H1 (cell line): ENCODE data around the gene TPP1. TPM values are rescaled to one million over a fixed set of nuclear protein-coding genes. Genes with fewer than 3 reads are reported as not detected.

Source experiments
- CTCF ChIA-PET: fragments of 300-600 bp; sonication (Branson Sonifier 250); formaldehyde crosslinking; loops from one replicate; lab custom pipeline; 2021; ENCODE audit not compliant: partially characterized antibody; lab: Charles Lee
- POLR2A ChIA-PET: fragments of 300-600 bp; sonication (Branson Sonifier 250); formaldehyde crosslinking; loops from one replicate; lab custom pipeline; 2021; ENCODE audit warnings: inconsistent platforms; ENCODE audit not compliant: partially characterized antibody; lab: Charles Lee
- DNase-seq, 2 experiments: peaks; one replicate each; pipeline versions ENCODE4 v3.0.0 to v3.0.0-alpha.2; 2010 to 2022; ENCODE audit warnings: low spot score in 2 of 2, low read depth in 1 of 2, mixed read lengths in 1 of 2
- FAIRE-seq: peaks from 2 replicates; lab custom pipeline; 2011; peaks lifted over from hg19 to GRCh38; lab: Jason Lieb, UNC
- H2AFZ ChIP-seq: 2 replicates; pipeline ENCODE4 v1.8.1; 2012; ENCODE audit warnings: low read length, inconsistent platforms
- H2AK5ac ChIP-seq: 2 replicates; pipeline ENCODE4 v1.6.1; 2013; ENCODE audit warnings: low read depth, low read length
- H2BK120ac ChIP-seq: replicated peaks from 2 replicates; pipeline ENCODE3; 2013; ENCODE audit warnings: low read depth, low read length, inconsistent platforms
- H2BK12ac ChIP-seq: 2 replicates; pipeline ENCODE4 v1.6.1; 2013; ENCODE audit warnings: low read depth, low read length
- H2BK15ac ChIP-seq: 2 replicates; pipeline ENCODE4 v1.6.1; 2013; ENCODE audit warnings: low read length
- H2BK20ac ChIP-seq: 2 replicates; pipeline ENCODE4 v1.6.1; 2013; ENCODE audit warnings: low read length
- H2BK5ac ChIP-seq: 2 replicates; pipeline ENCODE4 v1.6.1; 2013; ENCODE audit warnings: low read depth, low read length
- H3K14ac ChIP-seq: 2 replicates; pipeline ENCODE4 v1.6.1; 2013; ENCODE audit warnings: inconsistent platforms; ENCODE audit not compliant: insufficient read length
- H3K18ac ChIP-seq: 2 replicates; pipeline ENCODE4 v1.6.1; 2013; ENCODE audit warnings: low read length; ENCODE audit errors: extremely low read depth
- H3K23ac ChIP-seq: 2 replicates; pipeline ENCODE4 v1.6.1; 2013; ENCODE audit warnings: inconsistent platforms; ENCODE audit not compliant: insufficient read length
- H3K23me2 ChIP-seq: 2 replicates; pipeline ENCODE4 v1.6.1; 2013; ENCODE audit warnings: low read depth, low read length
- H3K27ac ChIP-seq: 2 replicates; pipeline ENCODE4 v1.6.1; 2011; ENCODE audit warnings: low read depth, low read length, inconsistent platforms
- H3K27me3 ChIP-seq, 4 experiments: replicated peaks in 1 of 4; 1 replicate in 1 of 4; 2 replicates in 3 of 4; pipeline versions ENCODE4 v1.6.1 to v1.8.1; 2011 to 2013; ENCODE audit warnings: low read length in 3 of 4, mild to moderate bottlenecking in 3 of 4, inconsistent platforms in 2 of 4, mixed read lengths in 2 of 4, moderate library complexity in 1 of 4; ENCODE audit not compliant: control insufficient read depth in 3 of 4, insufficient read depth in 3 of 4; ENCODE audit errors: extremely low read depth in 1 of 4
- H3K36me3 ChIP-seq, 4 experiments: 2 replicates each; pipeline versions ENCODE4 v1.6.1 to v1.8.1; 2011 to 2013; ENCODE audit warnings: mild to moderate bottlenecking in 4 of 4, low read length in 3 of 4, moderate library complexity in 2 of 4, control low read depth in 1 of 4, inconsistent platforms in 1 of 4; ENCODE audit not compliant: insufficient read depth in 4 of 4, control insufficient read depth in 2 of 4
- H3K4ac ChIP-seq: replicated peaks from 2 replicates; pipeline ENCODE3; 2013; ENCODE audit warnings: low read length, low read depth, mixed read lengths, inconsistent platforms; ENCODE audit not compliant: insufficient read length
- H3K4me1 ChIP-seq, 4 experiments: replicated peaks in 1 of 4; 1 replicate in 1 of 4; 2 replicates in 3 of 4; pipeline versions ENCODE4 v1.6.1 to v1.8.1; 2011 to 2013; ENCODE audit warnings: low read length in 3 of 4, inconsistent platforms in 2 of 4, mixed read lengths in 1 of 4; ENCODE audit not compliant: insufficient read depth in 4 of 4, control insufficient read depth in 3 of 4
- H3K4me2 ChIP-seq, 2 experiments: 2 replicates each; pipeline versions ENCODE4 v1.6.1 to v1.8.1; 2011 to 2013; ENCODE audit warnings: low read depth in 2 of 2, low read length in 2 of 2, control low read depth in 1 of 2, inconsistent platforms in 1 of 2, mild to moderate bottlenecking in 1 of 2; ENCODE audit not compliant: insufficient read depth in 1 of 2
- H3K4me3 ChIP-seq, 4 experiments: fragments of 200-600, 300-600 bp in 1 of 4; sonication (generic), shearing (Covaris generic), sonication (Bioruptor Twin) in 1 of 4; 2 replicates each; pipeline versions ENCODE4 v1.5.1 to v1.8.1; 2011 to 2016; ENCODE audit warnings: low read length in 4 of 4, low read depth in 3 of 4, control low read depth in 2 of 4, inconsistent platforms in 2 of 4, mild to moderate bottlenecking in 2 of 4, mixed read lengths in 1 of 4, moderate library complexity in 1 of 4; ENCODE audit not compliant: insufficient read depth in 2 of 4; ENCODE audit errors: extremely low read depth in 1 of 4
- H3K56ac ChIP-seq: replicated peaks from 2 replicates; pipeline ENCODE3; 2013; ENCODE audit warnings: low read depth, mild to moderate bottlenecking, mixed read lengths, low read length, inconsistent platforms; ENCODE audit not compliant: insufficient read length
- H3K79me1 ChIP-seq: 2 replicates; pipeline ENCODE4 v1.6.1; 2013; ENCODE audit warnings: low read depth, low read length, control low read depth
- H3K79me2 ChIP-seq, 2 experiments: 2 replicates each; pipeline versions ENCODE4 v1.6.1 to v1.8.1; 2012 to 2013; ENCODE audit warnings: low read length in 2 of 2, mild to moderate bottlenecking in 2 of 2, inconsistent platforms in 1 of 2; ENCODE audit not compliant: insufficient read depth in 2 of 2, control insufficient read depth in 1 of 2
- H3K9ac ChIP-seq, 4 experiments: replicated peaks in 1 of 4; 1 replicate in 1 of 4; 2 replicates in 3 of 4; pipeline versions ENCODE4 v1.6.1 to v1.8.1; 2011 to 2013; ENCODE audit warnings: low read depth in 3 of 4, low read length in 3 of 4, control low read depth in 2 of 4, mild to moderate bottlenecking in 2 of 4, moderate library complexity in 2 of 4, inconsistent platforms in 1 of 4; ENCODE audit errors: extremely low read depth in 1 of 4
- H3K9me3 ChIP-seq, 2 experiments: 2 replicates each; pipeline versions ENCODE4 v1.6.1 to v1.8.1; 2012 to 2013; ENCODE audit warnings: mild to moderate bottlenecking in 2 of 2, moderate library complexity in 2 of 2, control low read depth in 1 of 2, inconsistent platforms in 1 of 2, low read depth in 1 of 2, low read length in 1 of 2, mixed read lengths in 1 of 2; ENCODE audit not compliant: insufficient read depth in 2 of 2
- H4K20me1 ChIP-seq, 2 experiments: replicated peaks in 1 of 2; 2 replicates each; pipeline versions ENCODE3 to v1.8.1; 2011 to 2013; ENCODE audit warnings: inconsistent platforms in 2 of 2, low read length in 2 of 2, mild to moderate bottlenecking in 1 of 2; ENCODE audit not compliant: insufficient read depth in 2 of 2, control insufficient read depth in 1 of 2
- H4K5ac ChIP-seq: 2 replicates; pipeline ENCODE4 v1.6.1; 2013; ENCODE audit warnings: low read length, low read depth, mixed read lengths, inconsistent platforms; ENCODE audit not compliant: insufficient read length
- H4K8ac ChIP-seq: 2 replicates; pipeline ENCODE4 v1.8.0; 2013; ENCODE audit warnings: mild to moderate bottlenecking, moderate library complexity, low read length, inconsistent platforms; ENCODE audit not compliant: insufficient read depth; ENCODE audit errors: extremely low read depth
- H4K91ac ChIP-seq: replicated peaks from 2 replicates; pipeline ENCODE3; 2013; ENCODE audit warnings: low read length, mixed read lengths, inconsistent platforms; ENCODE audit not compliant: insufficient read length
- HDAC6 ChIP-seq: IDR thresholded peaks from one replicate; pipeline ENCODE4 v1.7.1; 2012; ENCODE audit warnings: low read depth, mild to moderate bottlenecking, inconsistent platforms, low read length, moderate library complexity
- NANOG ChIP-seq: IDR thresholded peaks from 2 replicates; pipeline ENCODE4 v1.6.1; 2011; ENCODE audit warnings: low read length, low read depth, mild to moderate bottlenecking, inconsistent platforms; ENCODE audit not compliant: insufficient read depth, poor library complexity, severe bottlenecking
- RBBP5 ChIP-seq: IDR thresholded peaks from 2 replicates; pipeline ENCODE4 v1.7.1; 2012; ENCODE audit warnings: low read depth, mild to moderate bottlenecking, inconsistent platforms, low read length, moderate library complexity, borderline replicate concordance
- RFX5 ChIP-seq: IDR thresholded peaks from 2 replicates; pipeline ENCODE4 v1.6.1; 2011; ENCODE audit warnings: low read depth, low read length, improper control_type of control experiment, borderline replicate concordance
- WGBS, 2 experiments: shearing (Covaris generic) in 1 of 2; methylation state at CpG; one replicate each; pipeline versions ENCODE4 v1.1.6 to v1.1.7; 2013 to 2015; ENCODE audit warnings: low lambda C conversion rate in 2 of 2, mixed read lengths in 2 of 2, inconsistent platforms in 1 of 2, low coverage in 1 of 2, missing lambda C conversion rate in 1 of 2; ENCODE audit not compliant: insufficient replicate concordance in 2 of 2, insufficient coverage in 1 of 2, insufficient read length in 1 of 2; ENCODE audit errors: extremely low coverage in 1 of 2, missing lambda C conversion rate in 1 of 2; 5-methylcytosine and 5-hydroxymethylcytosine counted together
- polyA plus RNA-seq, 7 experiments: library from polyadenylated mRNA; depleted of rRNA in 3 of 7; stranded (reverse) in 5 of 7; unstranded in 2 of 7; fragments of >200 nt in 5 of 7; fragments of 200-250 nt in 2 of 7; gene quantifications; 1 replicate in 5 of 7; 2 replicates in 1 of 7; 4 replicates in 1 of 7; pipeline versions ENCODE4 v1.2.1 to v1.2.3, GENCODE V29; 2011 to 2013; ENCODE audit warnings: missing spikeins in 2 of 7, mixed read lengths in 2 of 7
- total RNA-seq: library from RNA; stranded (reverse); fragmentation: NEBNext Ultra II Directional; extraction: Animal tissue kit (Norgen Biotek cat#: 25700); gene quantifications from 2 replicates; pipeline ENCODE4 v1.2.1, GENCODE V29; 2021

TPP1 gene
- total and polyA plus RNA-seq, 2 of the 8 experiments (the other 6 are each of a cell fraction or from before 2014, with no cell fraction given) = 36.1 to 77.5 TPM

- Histone ChIP-seq H2AFZ (no peak overlapping the region), H2BK15ac (no peak overlapping the region), H4K20me1 (peaks cover 0 to 10% of the 10 kb centered on the region in 2 experiments), H2BK12ac (no peak overlapping the region), H3K23ac (no peak overlapping the region), H3K79me2 (peaks cover 3 to 13% of the 10 kb centered on the region in 2 experiments), H3K4me3 (no peak overlapping the region), H2BK5ac (no peak overlapping the region), H3K27me3 (no peaks in the 10 kb centered on the region), H2AK5ac (no peak overlapping the region), H3K79me1 (peaks cover 7% of the 10 kb centered on the region), H3K56ac (no peak overlapping the region), H3K9me3 (no peaks in the 10 kb centered on the region), H3K14ac (no peak overlapping the region), H4K5ac (no peak overlapping the region), H2BK20ac (no peak overlapping the region), H3K27ac (no peak overlapping the region), H3K9ac (no peak overlapping the region), H3K23me2 (peaks cover 8% of the 10 kb centered on the region), H4K8ac (no peak overlapping the region), H3K4me2 (no peak overlapping the region), H3K4me1 (peaks cover 0 to 4% (median 2%) of the 10 kb centered on the region in 4 experiments; a peak in 3 of 7 replicates), H4K91ac (no peak overlapping the region), H3K36me3 (peaks cover 3 to 22% (median 9%) of the 10 kb centered on the region in 4 experiments; a peak in 7 of 8 replicates), H3K4ac (no peak overlapping the region), H3K18ac (no peak overlapping the region), H2BK120ac (no peak overlapping the region)
- WGBS, 2 experiments = 94% methylated on average over 3 of the region's 3 CpGs; no CpG with 5 or more reads in 1 of the 2 experiments
- DNase-seq (no peak), FAIRE-seq (no peak)
- CTCF ChIA-PET = no interaction called here
- POLR2A ChIA-PET = interaction anchor here (0.6 to 2.7 kb wide), 3 partner anchors 14 to 84 kb away, joined by 3 to 9 read pairs (median 4); partner anchors contain the start of gene TAF10
- TF ChIP-seq RBBP5 (no peak), RFX5 (no peak), NANOG (no peak), HDAC6 (no peak)
Observed at GRCh38 chr11:6598555-6598954, 20.7 kb downstream of the TPP1 start.
